ENCODE results near the gene DBNL.
"Not testable (repeated sequence)": the region's sequence is repeated elsewhere in the genome, so short reads cannot be mapped to it uniquely, and the experiment has no call there.

Gene DBNL

GRCh38 chr7:44038961-44039558, 5.4 kb upstream of the DBNL start:
- not testable (repeated sequence) for H2AK5ac ChIP-seq (ENCODE audit: low read length); H4K8ac ChIP-seq (ENCODE audit: low read depth, low read length); H3K9ac ChIP-seq (ENCODE audit: low read length); H3K23ac ChIP-seq (ENCODE audit: low read length); H3K4me1 ChIP-seq (ENCODE audit: control insufficient read depth, low read depth, low read length); H3K4me3 ChIP-seq (ENCODE audit: low read length); H3K36me3 ChIP-seq (ENCODE audit: control insufficient read depth, insufficient read depth, low read length); H3K27me3 ChIP-seq (ENCODE audit: insufficient read depth, low read length, poor library complexity); H2BK120ac ChIP-seq (ENCODE audit: low read depth, low read length); H3K18ac ChIP-seq (ENCODE audit: low read length); H3K4ac ChIP-seq (ENCODE audit: low read depth, low read length); H4K5ac ChIP-seq (ENCODE audit: low read length); H2BK5ac ChIP-seq (ENCODE audit: low read length); H3K79me2 ChIP-seq (ENCODE audit: control insufficient read depth, insufficient read depth, low read length); H2BK15ac ChIP-seq (replicated peaks; ENCODE audit: low read depth); H3K4me2 ChIP-seq (ENCODE audit: low read length); H3K27ac ChIP-seq (ENCODE audit: low read depth, low read length); H3K79me1 ChIP-seq (ENCODE audit: low read length); H3K56ac ChIP-seq (ENCODE audit: low read length)
- WGBS (ENCODE audit: extremely low coverage, insufficient coverage, low lambda C conversion rate) = no CpG with 5 or more reads among the region's 26 CpGs
- peak; percentile 75 for DNase-seq

- not testable (repeated sequence) for H3K56ac ChIP-seq (ENCODE audit: low read length); H3K4me3 ChIP-seq (ENCODE audit: low read length); H3K36me3 ChIP-seq (ENCODE audit: control insufficient read depth, insufficient read depth, low read length); H3K4ac ChIP-seq (ENCODE audit: low read depth, low read length); DNase-seq; H4K5ac ChIP-seq (ENCODE audit: low read length); H3K9ac ChIP-seq (ENCODE audit: low read length); H2BK15ac ChIP-seq (replicated peaks; ENCODE audit: low read depth); H3K4me2 ChIP-seq (ENCODE audit: low read length); H2BK120ac ChIP-seq (ENCODE audit: low read depth, low read length); H3K23ac ChIP-seq (ENCODE audit: low read length); H3K79me2 ChIP-seq (ENCODE audit: control insufficient read depth, insufficient read depth, low read length); H3K18ac ChIP-seq (ENCODE audit: low read length); H3K79me1 ChIP-seq (ENCODE audit: low read length); H2BK5ac ChIP-seq (ENCODE audit: low read length); H4K8ac ChIP-seq (ENCODE audit: low read depth, low read length); H2AK5ac ChIP-seq (ENCODE audit: low read length); H3K27ac ChIP-seq (ENCODE audit: low read depth, low read length); H3K4me1 ChIP-seq (ENCODE audit: control insufficient read depth, low read depth, low read length); H3K27me3 ChIP-seq (ENCODE audit: insufficient read depth, low read length, poor library complexity)
- WGBS (ENCODE audit: extremely low coverage, insufficient coverage, low lambda C conversion rate) = no CpG with 5 or more reads among the region's 40 CpGs
Observed at GRCh38 chr7:44039800-44040492, 4.6 kb upstream of the DBNL start.

GRCh38 chr7:44040493-44040891, 4.0 kb upstream of the DBNL start:
- not testable (repeated sequence) for H4K5ac ChIP-seq (ENCODE audit: low read length); H3K4me1 ChIP-seq (ENCODE audit: control insufficient read depth, low read depth, low read length); H3K27me3 ChIP-seq (ENCODE audit: insufficient read depth, low read length, poor library complexity); H3K27ac ChIP-seq (ENCODE audit: low read depth, low read length); H3K23ac ChIP-seq (ENCODE audit: low read length); H2BK5ac ChIP-seq (ENCODE audit: low read length); H3K4ac ChIP-seq (ENCODE audit: low read depth, low read length); H2BK15ac ChIP-seq (replicated peaks; ENCODE audit: low read depth); H3K18ac ChIP-seq (ENCODE audit: low read length); H3K4me3 ChIP-seq (ENCODE audit: low read length); H3K79me2 ChIP-seq (ENCODE audit: control insufficient read depth, insufficient read depth, low read length); H3K56ac ChIP-seq (ENCODE audit: low read length); H2BK120ac ChIP-seq (ENCODE audit: low read depth, low read length); DNase-seq; H3K36me3 ChIP-seq (ENCODE audit: control insufficient read depth, insufficient read depth, low read length); H4K8ac ChIP-seq (ENCODE audit: low read depth, low read length); H3K79me1 ChIP-seq (ENCODE audit: low read length); H3K4me2 ChIP-seq (ENCODE audit: low read length); H2AK5ac ChIP-seq (ENCODE audit: low read length)
- H3K9ac ChIP-seq (ENCODE audit: low read length) = peak overlapping the region; percentile 11
- WGBS (ENCODE audit: extremely low coverage, insufficient coverage, low lambda C conversion rate) = no CpG with 5 or more reads among the region's 46 CpGs

GRCh38 chr7:44042221-44042620, 2.3 kb upstream of the DBNL start:
- peaks cover 3% of the 10 kb centered on the region for H3K4me1 ChIP-seq (ENCODE audit: control insufficient read depth, low read depth, low read length)
- H3K23ac ChIP-seq (ENCODE audit: low read length) = no peak overlapping the region
- H3K18ac ChIP-seq (ENCODE audit: low read length) = no peak overlapping the region
- no peak overlapping the region for H2BK15ac ChIP-seq (replicated peaks; ENCODE audit: low read depth)
- H3K36me3 ChIP-seq (ENCODE audit: control insufficient read depth, insufficient read depth, low read length) = no peaks in the 10 kb centered on the region
- H3K27ac ChIP-seq (ENCODE audit: low read depth, low read length) = no peak overlapping the region
- peaks cover 15% of the 10 kb centered on the region for H3K79me2 ChIP-seq (ENCODE audit: control insufficient read depth, insufficient read depth, low read length)
- no peaks in the 10 kb centered on the region for H3K27me3 ChIP-seq (ENCODE audit: insufficient read depth, low read length, poor library complexity)
- H2BK5ac ChIP-seq (ENCODE audit: low read length) = no peak overlapping the region
- no peak for DNase-seq
- H3K4me3 ChIP-seq (ENCODE audit: low read length) = no peak overlapping the region
- no peak overlapping the region for H3K4me2 ChIP-seq (ENCODE audit: low read length)
- WGBS (ENCODE audit: extremely low coverage, insufficient coverage, low lambda C conversion rate) = no CpG with 5 or more reads among the region's 2 CpGs
- peaks cover 20% of the 10 kb centered on the region for H3K79me1 ChIP-seq (ENCODE audit: low read length)
- no peak overlapping the region for H2BK120ac ChIP-seq (ENCODE audit: low read depth, low read length)
- H3K9ac ChIP-seq (ENCODE audit: low read length) = no peak overlapping the region
- no peak overlapping the region for H4K8ac ChIP-seq (ENCODE audit: low read depth, low read length)
- no peak overlapping the region for H3K56ac ChIP-seq (ENCODE audit: low read length)
- no peak overlapping the region for H4K5ac ChIP-seq (ENCODE audit: low read length)
- no peak overlapping the region for H2AK5ac ChIP-seq (ENCODE audit: low read length)
- no peak overlapping the region for H3K4ac ChIP-seq (ENCODE audit: low read depth, low read length)

GRCh38 chr7:44043902-44044301, 600 bp upstream of the DBNL start:
- no peak for DNase-seq
- no peak overlapping the region for H3K23ac ChIP-seq (ENCODE audit: low read length)
- H3K79me2 ChIP-seq (ENCODE audit: control insufficient read depth, insufficient read depth, low read length) = peaks cover 15% of the 10 kb centered on the region
- peak overlapping the region; percentile 46 for H3K4me3 ChIP-seq (ENCODE audit: low read length)
- peak overlapping the region; percentile 86 for H3K56ac ChIP-seq (ENCODE audit: low read length)
- no peak overlapping the region for H2BK120ac ChIP-seq (ENCODE audit: low read depth, low read length)
- H2AK5ac ChIP-seq (ENCODE audit: low read length) = no peak overlapping the region
- H2BK15ac ChIP-seq (replicated peaks; ENCODE audit: low read depth) = no peak overlapping the region
- WGBS (ENCODE audit: extremely low coverage, insufficient coverage, low lambda C conversion rate) = no CpG with 5 or more reads among the region's 8 CpGs
- no peaks in the 10 kb centered on the region for H3K27me3 ChIP-seq (ENCODE audit: insufficient read depth, low read length, poor library complexity)
- H3K79me1 ChIP-seq (ENCODE audit: low read length) = peaks cover 22% of the 10 kb centered on the region
- H3K4me2 ChIP-seq (ENCODE audit: low read length) = peak overlapping the region; percentile 77
- no peak overlapping the region for H3K4ac ChIP-seq (ENCODE audit: low read depth, low read length)
- H3K9ac ChIP-seq (ENCODE audit: low read length) = peak overlapping the region; percentile 90
- H3K27ac ChIP-seq (ENCODE audit: low read depth, low read length) = no peak overlapping the region
- peaks cover 3% of the 10 kb centered on the region for H3K4me1 ChIP-seq (ENCODE audit: control insufficient read depth, low read depth, low read length)
- H2BK5ac ChIP-seq (ENCODE audit: low read length) = no peak overlapping the region
- H3K18ac ChIP-seq (ENCODE audit: low read length) = no peak overlapping the region
- no peaks in the 10 kb centered on the region for H3K36me3 ChIP-seq (ENCODE audit: control insufficient read depth, insufficient read depth, low read length)
- no peak overlapping the region for H4K8ac ChIP-seq (ENCODE audit: low read depth, low read length)
- H4K5ac ChIP-seq (ENCODE audit: low read length) = peak overlapping the region; percentile 97
